ENCODE data around the gene TNNC1. TPM values are rescaled to one million over a fixed set of nuclear protein-coding genes. Genes with fewer than 3 reads are reported as not detected.

Gene TNNC1
- total RNA-seq, 3 donors from 2014 or later (not counting 1 experiment from before 2014, with no cell fraction given): 1.1 to 1.2 TPM; not detected in 1

GRCh38 chr3:52454250-52454937, 553 bp upstream of the TNNC1 start:
- no peaks in the 10 kb centered on the region for H3K27me3 Mint-ChIP-seq (ENCODE audit: low read depth in 2 of 2)
- H3K27ac Mint-ChIP-seq: peak overlapping the region; percentile 95 to 96
- H3K9me3 Mint-ChIP-seq: no peaks in the 10 kb centered on the region
- H3K4me3 Mint-ChIP-seq: peak overlapping the region; percentile 96
- peaks cover 45 to 50% of the 10 kb centered on the region in 2 donors for H3K4me1 Mint-ChIP-seq
- Histone ChIP-seq H3K27ac (ENCODE audit: low read length) (peak overlapping the region; percentile 88), H3K4me3 (ENCODE audit: low read length) (peak overlapping the region; percentile 59), H3K27me3 (ENCODE audit: control insufficient read depth, insufficient read depth, low read length) (no peaks in the 10 kb centered on the region), H3K4me1 (ENCODE audit: control insufficient read depth, insufficient read depth, low read length) (peaks cover 48% of the 10 kb centered on the region), H3K36me3 (ENCODE audit: control insufficient read depth, insufficient read depth, low read length) (peaks cover 3% of the 10 kb centered on the region), H3K9me3 (ENCODE audit: control insufficient read depth, insufficient read depth, low read length) (no peaks in the 10 kb centered on the region)
- peak in 1 of 2 donors; percentile 29 for DNase-seq
- intact Hi-C loops (cut with micrococcal nuclease): no loop called here
- WGBS (ENCODE audit: insufficient coverage): 65% methylated on average over 8 of the region's 8 CpGs
- no peak for ATAC-seq
- no peak for TF ChIP-seq CTCF (IDR thresholded peaks at IDR 0.05)
- H3K36me3 Mint-ChIP-seq: no peaks in the 10 kb centered on the region

GRCh38 chr3:52452570-52453221, 1.1 kb downstream of the TNNC1 start:
- Histone ChIP-seq H3K4me1 (ENCODE audit: control insufficient read depth, insufficient read depth, low read length) (peaks cover 33% of the 10 kb centered on the region), H3K36me3 (ENCODE audit: control insufficient read depth, insufficient read depth, low read length) (no peaks in the 10 kb centered on the region), H3K9me3 (ENCODE audit: control insufficient read depth, insufficient read depth, low read length) (no peaks in the 10 kb centered on the region), H3K27me3 (ENCODE audit: control insufficient read depth, insufficient read depth, low read length) (no peaks in the 10 kb centered on the region), H3K27ac (ENCODE audit: low read length) (no peak overlapping the region), H3K4me3 (ENCODE audit: low read length) (no peak overlapping the region)
- no peak for TF ChIP-seq CTCF (IDR thresholded peaks at IDR 0.05)
- H3K4me3 Mint-ChIP-seq: no peak overlapping the region
- DNase-seq: no peak
- H3K27ac Mint-ChIP-seq: no peak overlapping the region
- ATAC-seq: no peak
- H3K27me3 Mint-ChIP-seq (ENCODE audit: low read depth in 2 of 2): no peaks in the 10 kb centered on the region
- 90% methylated on average over 11 of the region's 11 CpGs for WGBS (ENCODE audit: insufficient coverage)
- no peaks in the 10 kb centered on the region for H3K36me3 Mint-ChIP-seq
- peaks cover 28 to 33% of the 10 kb centered on the region in 2 donors for H3K4me1 Mint-ChIP-seq
- intact Hi-C loops (cut with micrococcal nuclease): no loop called here
- H3K9me3 Mint-ChIP-seq: no peaks in the 10 kb centered on the region

GRCh38 chr3:52452126-52452525, 1.7 kb downstream of the TNNC1 start:
- no peak overlapping the region for H3K4me3 ChIP-seq (ENCODE audit: low read length)
- ATAC-seq: no peak
- H3K9me3 ChIP-seq (ENCODE audit: control insufficient read depth, insufficient read depth, low read length): no peaks in the 10 kb centered on the region
- H3K9me3 Mint-ChIP-seq: no peaks in the 10 kb centered on the region
- no peaks in the 10 kb centered on the region for H3K27me3 ChIP-seq (ENCODE audit: control insufficient read depth, insufficient read depth, low read length)
- no peak for DNase-seq
- TF ChIP-seq CTCF (IDR thresholded peaks at IDR 0.05): no peak
- H3K27ac Mint-ChIP-seq: no peak overlapping the region
- H3K4me1 Mint-ChIP-seq: peaks cover 24 to 29% of the 10 kb centered on the region in 2 donors
- H3K4me3 Mint-ChIP-seq: no peak overlapping the region
- intact Hi-C loops (cut with micrococcal nuclease): no loop called here
- WGBS (ENCODE audit: insufficient coverage): 97% methylated on average over 6 of the region's 6 CpGs
- no peaks in the 10 kb centered on the region for H3K36me3 ChIP-seq (ENCODE audit: control insufficient read depth, insufficient read depth, low read length)
- no peak overlapping the region for H3K27ac ChIP-seq (ENCODE audit: low read length)
- no peaks in the 10 kb centered on the region for H3K27me3 Mint-ChIP-seq (ENCODE audit: low read depth in 2 of 2)
- no peaks in the 10 kb centered on the region for H3K36me3 Mint-ChIP-seq
- H3K4me1 ChIP-seq (ENCODE audit: control insufficient read depth, insufficient read depth, low read length): peaks cover 27% of the 10 kb centered on the region

All from natural killer cell (primary cell).